ENCODE data around the gene PHTF1.
A peak's percentile ranks its signal among the peaks of the same experiment; 100 is the strongest.

PHTF1 gene

DNA sequence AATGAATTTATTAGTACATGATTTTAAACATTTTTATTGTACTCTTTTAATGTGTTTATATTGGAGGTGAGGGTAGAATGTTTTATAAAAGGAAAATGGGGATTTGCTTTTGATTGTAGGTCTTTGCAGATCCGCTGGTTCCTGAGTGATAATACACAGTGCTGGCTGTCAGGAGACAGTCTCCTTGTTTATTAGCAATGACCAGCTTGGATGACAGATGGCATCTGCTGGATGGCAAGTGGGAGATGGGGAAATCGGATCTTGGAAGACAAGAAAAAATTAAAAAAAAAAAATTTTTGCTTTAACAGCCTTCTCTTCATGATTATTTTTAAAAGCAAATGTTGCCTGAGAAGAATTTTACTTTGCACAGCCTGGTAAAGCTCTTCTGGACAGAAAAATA, 4.4 kb upstream of the PHTF1 start:
- H3K27ac ChIP-seq (ENCODE audit: low read depth, low read length, poor library complexity, severe bottlenecking): no peak overlapping the region
- no peak overlapping the region for H3K4me2 ChIP-seq (ENCODE audit: low read length)
- peaks cover under 1% of the 10 kb centered on the region; the same call in 1 of the 2 replicates for H3K79me2 ChIP-seq (ENCODE audit: insufficient read depth, low read length)
- TF ChIP-seq EZH2 (IDR thresholded peaks at IDR 0.05; ENCODE audit: borderline replicate concordance, low read length): no peak
- TF ChIP-seq CTCF (IDR thresholded peaks at IDR 0.05; ENCODE audit: low read length): no peak
- peaks cover 10% of the 10 kb centered on the region for H3K4me1 ChIP-seq (ENCODE audit: insufficient read depth, low read length, severe bottlenecking)
- no peaks in the 10 kb centered on the region for H3K9me3 ChIP-seq (ENCODE audit: low read length)
- H3K4me3 ChIP-seq (ENCODE audit: low read depth, low read length, poor library complexity, severe bottlenecking): no peak overlapping the region
- H3K9ac ChIP-seq (ENCODE audit: low read length): no peak overlapping the region
- H3F3A ChIP-seq (ENCODE audit: insufficient read depth, low read length): peaks cover 14% of the 10 kb centered on the region; the same call in 1 of the 2 replicates
- no peaks in the 10 kb centered on the region for H3K9me2 ChIP-seq (ENCODE audit: low read depth, low read length)
- no peak overlapping the region for H2AFZ ChIP-seq (ENCODE audit: low read length)
- H3K36me3 ChIP-seq (ENCODE audit: insufficient read depth, low read length): peaks cover 41% of the 10 kb centered on the region
- H4K20me1 ChIP-seq (ENCODE audit: insufficient read depth, low read length): no peaks in the 10 kb centered on the region
- no peaks in the 10 kb centered on the region for H3K27me3 ChIP-seq (ENCODE audit: insufficient read depth, low read length)

DNA sequence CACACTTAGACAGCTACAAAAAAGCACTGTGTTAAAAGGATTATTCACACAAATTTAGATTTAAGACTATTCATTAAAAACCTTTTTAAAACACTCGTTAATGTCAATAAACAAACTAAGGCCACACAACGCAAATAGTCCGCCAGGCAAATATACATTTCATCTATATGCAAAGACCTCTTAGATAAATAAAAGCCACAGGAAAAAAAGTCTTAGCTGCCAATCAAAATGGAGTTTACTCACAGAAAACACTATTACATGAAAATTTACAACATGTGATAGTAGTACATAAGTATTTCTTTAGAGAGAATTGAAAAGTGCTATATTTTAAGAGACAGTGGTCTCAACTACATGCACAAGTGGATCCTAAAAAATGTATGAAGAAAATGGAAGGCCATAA, 2.7 kb upstream of the PHTF1 start:
- no peak overlapping the region for H3K4me2 ChIP-seq (ENCODE audit: low read length)
- TF ChIP-seq EZH2 (IDR thresholded peaks at IDR 0.05; ENCODE audit: borderline replicate concordance, low read length) (no peak), CTCF (IDR thresholded peaks at IDR 0.05; ENCODE audit: low read length) (no peak)
- no peak overlapping the region for H3K9ac ChIP-seq (ENCODE audit: low read length)
- no peaks in the 10 kb centered on the region for H4K20me1 ChIP-seq (ENCODE audit: insufficient read depth, low read length)
- H3K36me3 ChIP-seq (ENCODE audit: insufficient read depth, low read length): peaks cover 30% of the 10 kb centered on the region
- H3K9me2 ChIP-seq (ENCODE audit: low read depth, low read length): no peaks in the 10 kb centered on the region
- no peaks in the 10 kb centered on the region for H3K27me3 ChIP-seq (ENCODE audit: insufficient read depth, low read length)
- H3K4me1 ChIP-seq (ENCODE audit: insufficient read depth, low read length, severe bottlenecking): peaks cover 19% of the 10 kb centered on the region
- H3K9me3 ChIP-seq (ENCODE audit: low read length): no peaks in the 10 kb centered on the region
- H3F3A ChIP-seq (ENCODE audit: insufficient read depth, low read length): peaks cover 14% of the 10 kb centered on the region; the same call in 1 of the 2 replicates
- no peak overlapping the region for H2AFZ ChIP-seq (ENCODE audit: low read length)
- H3K79me2 ChIP-seq (ENCODE audit: insufficient read depth, low read length): peaks cover 17% of the 10 kb centered on the region
- no peak overlapping the region for H3K4me3 ChIP-seq (ENCODE audit: low read depth, low read length, poor library complexity, severe bottlenecking)
- H3K27ac ChIP-seq (ENCODE audit: low read depth, low read length, poor library complexity, severe bottlenecking): no peak overlapping the region

DNA sequence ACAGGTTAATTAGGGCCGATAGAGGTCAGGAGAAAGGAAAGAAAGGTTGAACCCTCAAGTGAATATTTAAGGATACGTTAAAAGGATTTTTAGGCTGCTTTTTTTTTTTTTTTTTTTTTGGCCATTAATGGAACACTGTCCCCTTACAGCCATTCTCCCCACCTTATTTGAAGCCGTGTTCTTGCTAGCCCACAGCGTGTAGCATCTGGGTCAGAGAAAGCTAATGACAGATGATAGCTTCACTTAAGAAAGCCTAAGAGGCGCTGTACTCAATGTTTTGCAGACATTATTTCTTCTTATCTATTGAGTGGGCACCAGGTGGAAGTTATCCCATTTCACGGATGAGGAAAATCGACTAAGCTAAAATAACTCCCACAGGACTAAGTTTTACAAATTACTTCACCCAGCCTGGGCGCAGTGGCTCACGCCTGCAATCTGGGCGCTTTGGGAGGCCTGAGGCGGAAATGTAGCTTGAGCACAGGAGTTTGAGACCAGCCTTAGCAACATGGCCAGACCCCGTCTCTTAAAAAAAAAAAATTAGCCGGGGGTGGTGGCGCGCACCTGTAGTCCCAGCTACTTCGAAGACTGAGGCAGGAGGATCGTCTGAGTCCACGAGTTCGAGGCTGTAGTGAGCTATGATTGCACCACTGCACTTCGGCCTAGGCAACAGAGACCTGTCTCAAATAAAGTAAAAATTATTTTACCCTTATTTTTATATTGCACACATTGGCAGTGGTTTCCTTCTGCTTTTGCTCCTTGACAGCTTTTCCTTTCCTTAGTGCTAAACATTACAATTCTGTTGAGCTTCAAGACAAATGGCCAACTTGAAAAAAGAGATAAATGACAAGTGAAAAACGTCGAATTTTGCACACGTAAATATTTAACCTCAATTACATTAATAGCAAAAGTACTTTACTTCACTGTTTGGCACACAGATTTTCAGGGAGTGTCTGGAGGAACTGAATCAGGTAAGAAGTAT, 1.1 kb upstream of the PHTF1 start:
- TF ChIP-seq CTCF (IDR thresholded peaks at IDR 0.05; ENCODE audit: low read length) (no peak), EZH2 (IDR thresholded peaks at IDR 0.05; ENCODE audit: borderline replicate concordance, low read length) (no peak)
- Histone ChIP-seq H3K36me3 (ENCODE audit: insufficient read depth, low read length) (peaks cover 27% of the 10 kb centered on the region), H3F3A (ENCODE audit: insufficient read depth, low read length) (peaks cover 14% of the 10 kb centered on the region; the same call in 1 of the 2 replicates), H3K4me1 (ENCODE audit: insufficient read depth, low read length, severe bottlenecking) (peaks cover 30% of the 10 kb centered on the region), H4K20me1 (ENCODE audit: insufficient read depth, low read length) (no peaks in the 10 kb centered on the region), H3K79me2 (ENCODE audit: insufficient read depth, low read length) (peaks cover 17% of the 10 kb centered on the region), H3K9ac (ENCODE audit: low read length) (peak overlapping the region; percentile 90; the same call in 1 of the 2 replicates), H3K27me3 (ENCODE audit: insufficient read depth, low read length) (no peaks in the 10 kb centered on the region), H3K4me3 (ENCODE audit: low read depth, low read length, poor library complexity, severe bottlenecking) (peak overlapping the region; percentile 85), H3K9me3 (ENCODE audit: low read length) (no peaks in the 10 kb centered on the region), H3K27ac (ENCODE audit: low read depth, low read length, poor library complexity, severe bottlenecking) (peak overlapping the region; percentile 95), H3K4me2 (ENCODE audit: low read length) (peak overlapping the region; percentile 97), H2AFZ (ENCODE audit: low read length) (no peak overlapping the region), H3K9me2 (ENCODE audit: low read depth, low read length) (no peaks in the 10 kb centered on the region)

Data from OCI-LY1 (cell line).